DMS79 treated with DMSO at 0.1 percent for 48 hours (cell line): ENCODE measurements around the gene SIPA1L3.
A peak's percentile ranks its signal among the peaks of the same experiment; 100 is the strongest.
"Not testable (repeated sequence)": the region's sequence is repeated elsewhere in the genome, so short reads cannot be mapped to it uniquely, and the experiment has no call there.

Experiments
- DNase-seq: peaks from one replicate; lab custom pipeline; 2025; lab: John Stamatoyannopoulos, UW

Gene SIPA1L3, protein sequence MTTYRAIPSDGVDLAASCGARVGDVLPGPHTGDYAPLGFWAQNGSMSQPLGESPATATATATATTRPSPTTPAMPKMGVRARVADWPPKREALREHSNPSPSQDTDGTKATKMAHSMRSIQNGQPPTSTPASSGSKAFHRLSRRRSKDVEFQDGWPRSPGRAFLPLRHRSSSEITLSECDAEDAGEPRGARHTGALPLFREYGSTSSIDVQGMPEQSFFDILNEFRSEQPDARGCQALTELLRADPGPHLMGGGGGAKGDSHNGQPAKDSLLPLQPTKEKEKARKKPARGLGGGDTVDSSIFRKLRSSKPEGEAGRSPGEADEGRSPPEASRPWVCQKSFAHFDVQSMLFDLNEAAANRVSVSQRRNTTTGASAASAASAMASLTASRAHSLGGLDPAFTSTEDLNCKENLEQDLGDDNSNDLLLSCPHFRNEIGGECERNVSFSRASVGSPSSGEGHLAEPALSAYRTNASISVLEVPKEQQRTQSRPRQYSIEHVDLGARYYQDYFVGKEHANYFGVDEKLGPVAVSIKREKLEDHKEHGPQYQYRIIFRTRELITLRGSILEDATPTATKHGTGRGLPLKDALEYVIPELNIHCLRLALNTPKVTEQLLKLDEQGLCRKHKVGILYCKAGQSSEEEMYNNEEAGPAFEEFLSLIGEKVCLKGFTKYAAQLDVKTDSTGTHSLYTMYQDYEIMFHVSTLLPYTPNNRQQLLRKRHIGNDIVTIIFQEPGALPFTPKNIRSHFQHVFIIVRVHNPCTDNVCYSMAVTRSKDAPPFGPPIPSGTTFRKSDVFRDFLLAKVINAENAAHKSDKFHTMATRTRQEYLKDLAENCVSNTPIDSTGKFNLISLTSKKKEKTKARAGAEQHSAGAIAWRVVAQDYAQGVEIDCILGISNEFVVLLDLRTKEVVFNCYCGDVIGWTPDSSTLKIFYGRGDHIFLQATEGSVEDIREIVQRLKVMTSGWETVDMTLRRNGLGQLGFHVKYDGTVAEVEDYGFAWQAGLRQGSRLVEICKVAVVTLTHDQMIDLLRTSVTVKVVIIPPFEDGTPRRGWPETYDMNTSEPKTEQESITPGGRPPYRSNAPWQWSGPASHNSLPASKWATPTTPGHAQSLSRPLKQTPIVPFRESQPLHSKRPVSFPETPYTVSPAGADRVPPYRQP (N-terminal part only)

DNA sequence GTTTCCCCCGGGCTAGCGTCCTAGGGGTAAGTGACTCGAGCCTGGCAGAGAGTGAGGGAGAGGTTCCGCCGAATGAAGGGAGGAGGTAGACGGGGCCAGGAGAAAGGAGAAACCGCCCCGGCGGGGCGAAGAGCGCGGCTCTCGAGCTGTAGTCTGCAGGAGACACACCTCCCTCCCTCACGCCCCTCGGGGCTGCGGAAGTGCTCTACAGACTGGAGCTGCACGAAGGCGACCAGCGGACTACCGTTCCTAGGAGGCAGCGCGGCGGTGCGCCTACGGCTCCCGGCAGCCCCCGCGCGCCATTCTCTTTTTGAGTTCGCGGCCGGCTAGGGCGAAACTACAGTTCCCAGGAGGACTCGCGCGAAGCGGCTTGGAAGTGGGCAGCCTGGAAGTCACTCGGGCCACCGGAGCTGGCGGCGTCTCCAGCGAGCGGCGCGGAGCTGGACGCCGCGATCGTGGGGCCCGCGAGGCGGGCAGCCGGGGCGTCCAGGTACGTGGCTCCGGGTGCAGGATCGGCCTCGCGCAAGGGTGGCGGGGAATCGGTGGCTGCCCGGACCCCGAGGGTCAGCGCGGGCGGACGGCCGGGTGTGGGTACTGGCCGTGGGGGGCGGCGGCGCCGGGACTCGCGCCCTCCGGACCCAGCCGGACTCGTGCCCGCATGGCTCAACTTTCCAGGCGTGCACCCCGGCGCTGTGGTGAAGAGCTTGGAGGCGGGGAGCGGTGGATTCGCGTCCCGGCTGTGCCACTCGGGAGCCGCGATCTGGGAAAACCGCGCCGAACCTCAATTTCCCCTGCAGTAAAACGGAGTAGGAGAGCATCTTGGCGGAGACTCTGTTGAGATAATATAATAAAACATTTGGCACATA lies at the start of gene SIPA1L3:
SIPA1L3 (plus strand) TSS at position 340 of the 866 bp plus-strand sequence. CDS start 174,358 bp downstream, outside the sequence.
- peak; percentile 94 for DNase-seq

GRCh38 chr19:37864501-37864900 lies 42.5 kb upstream of the SIPA1L3 start:
- no peak for DNase-seq

- DNase-seq, result not testable (repeated sequence)
Observed at GRCh38 chr19:37865930-37866329, 41.1 kb upstream of the SIPA1L3 start.

- DNase-seq, result no peak
Observed at GRCh38 chr19:37867831-37868230, 39.2 kb upstream of the SIPA1L3 start.

DNA sequence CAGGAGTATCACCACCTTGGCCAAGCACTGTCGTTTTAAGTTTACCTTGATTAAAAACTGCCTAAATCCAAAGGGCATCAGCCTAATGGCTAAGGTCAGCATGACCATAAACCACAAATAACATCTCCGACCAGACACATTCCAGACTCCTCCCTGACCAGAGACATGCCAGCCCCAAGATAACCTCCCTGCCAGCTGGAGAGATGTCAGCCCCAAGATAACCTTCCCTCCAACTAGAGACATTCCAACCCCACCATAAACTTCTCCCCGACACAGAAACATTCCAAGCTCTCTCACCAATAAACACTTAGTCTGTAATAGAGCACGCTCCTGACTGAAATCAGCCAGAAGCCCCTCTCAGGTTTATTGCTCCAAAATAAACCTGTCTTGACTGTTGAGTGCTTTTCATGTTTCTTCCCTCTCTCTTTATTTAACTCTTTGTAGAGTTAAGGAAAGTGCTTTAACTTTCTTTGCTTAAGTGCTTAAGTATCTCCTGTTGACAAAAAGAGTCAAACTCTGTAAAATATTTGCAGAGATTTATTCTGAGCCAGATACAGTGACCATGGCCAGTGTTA lies 37.2 kb upstream of the SIPA1L3 start:
- DNase-seq, result no peak

DNA sequence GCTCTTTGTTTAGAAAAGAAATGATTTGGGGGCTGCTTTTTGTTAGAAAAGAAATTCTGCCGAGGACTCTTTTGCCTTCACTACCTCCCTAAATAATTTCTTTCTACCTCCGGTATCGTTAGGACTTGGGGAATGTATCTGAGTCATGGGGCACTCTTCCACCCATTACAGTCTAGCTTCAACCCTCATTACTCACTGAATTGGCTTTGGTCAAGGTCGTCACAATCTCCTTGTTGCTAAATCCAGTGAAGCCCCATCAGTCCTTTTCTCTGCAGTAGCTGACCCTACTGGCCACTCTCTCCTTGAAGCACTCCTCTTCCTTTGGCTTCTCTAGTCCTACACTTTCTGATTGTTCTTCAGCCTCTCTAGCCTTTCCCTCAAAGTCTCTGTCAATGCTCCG lies 34.6 kb upstream of the SIPA1L3 start:
- DNase-seq, result no peak

- DNase-seq, result no peak
Observed at GRCh38 chr19:37874784-37875183, 32.2 kb upstream of the SIPA1L3 start.

GRCh38 chr19:37876032-37876431 lies 31.0 kb upstream of the SIPA1L3 start:
- no peak for DNase-seq

DNA sequence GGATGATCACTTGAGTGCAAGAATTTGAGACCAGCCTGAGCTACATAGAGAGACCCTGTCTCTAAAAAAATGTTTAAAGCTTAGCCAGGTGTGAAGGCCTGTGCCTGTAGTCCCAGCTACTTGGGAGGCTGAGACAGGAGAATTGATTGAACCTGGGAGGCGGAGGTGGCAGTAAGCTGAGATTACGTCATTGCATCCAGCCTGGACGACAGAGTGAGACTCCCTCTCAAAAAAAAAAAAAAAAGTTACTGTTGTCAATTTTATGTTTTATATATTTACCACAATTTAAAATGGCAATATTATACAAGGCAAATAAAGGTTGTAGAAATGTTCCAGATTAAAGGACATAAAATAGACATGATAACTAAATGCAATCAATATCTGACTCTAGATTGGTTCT lies 29.9 kb upstream of the SIPA1L3 start:
- no peak for DNase-seq

DNA sequence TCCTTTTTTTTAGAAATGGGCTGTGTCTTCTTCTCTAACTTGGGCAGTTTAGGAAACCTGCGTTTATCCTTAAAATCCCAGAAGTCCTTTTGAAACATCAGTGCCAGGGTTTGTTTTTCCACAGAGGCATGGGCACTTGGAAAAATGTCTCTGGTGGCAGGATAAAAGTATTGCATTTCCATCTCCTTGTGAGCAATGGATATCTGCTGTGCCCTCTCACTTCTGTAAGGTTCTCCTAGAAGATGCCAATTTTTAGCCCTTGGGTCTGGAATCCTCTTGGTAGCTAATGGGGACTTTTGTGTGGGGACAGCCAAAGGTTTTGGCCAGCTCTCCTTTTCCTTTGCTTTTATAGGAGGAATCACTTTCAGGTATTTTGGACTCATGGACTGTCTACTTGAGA lies 21.6 kb upstream of the SIPA1L3 start:
- DNase-seq, result no peak

GRCh38 chr19:37886571-37886970 lies 20.4 kb upstream of the SIPA1L3 start:
- no peak for DNase-seq

GRCh38 chr19:37893845-37894575 lies 13.0 kb upstream of the SIPA1L3 start:
- no peak for DNase-seq

GRCh38 chr19:37896180-37896579 lies 10.8 kb upstream of the SIPA1L3 start:
- DNase-seq, result no peak

DNA sequence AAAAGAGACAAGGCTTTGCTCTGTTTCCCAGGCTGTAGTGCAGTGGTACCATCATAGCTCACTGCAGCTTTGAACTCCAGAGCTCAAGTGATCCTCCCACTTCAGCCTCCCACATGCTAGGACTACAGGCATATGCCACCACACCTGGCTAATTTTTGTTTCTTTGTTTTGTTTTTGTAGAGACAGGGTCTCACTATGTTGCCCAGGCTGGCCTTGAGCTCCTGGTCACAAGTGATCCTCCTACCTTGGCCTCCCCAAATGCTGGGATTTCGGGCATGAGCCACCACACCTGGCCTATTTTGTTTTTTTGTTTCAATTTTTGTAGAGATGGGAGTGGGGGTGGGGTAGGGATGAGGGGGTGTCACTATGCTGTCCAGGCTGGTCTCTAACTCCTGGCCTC lies 7.6 kb upstream of the SIPA1L3 start:
- DNase-seq, result no peak

- no peak for DNase-seq
Observed at GRCh38 chr19:37899966-37900365, 7.0 kb upstream of the SIPA1L3 start.

DNA sequence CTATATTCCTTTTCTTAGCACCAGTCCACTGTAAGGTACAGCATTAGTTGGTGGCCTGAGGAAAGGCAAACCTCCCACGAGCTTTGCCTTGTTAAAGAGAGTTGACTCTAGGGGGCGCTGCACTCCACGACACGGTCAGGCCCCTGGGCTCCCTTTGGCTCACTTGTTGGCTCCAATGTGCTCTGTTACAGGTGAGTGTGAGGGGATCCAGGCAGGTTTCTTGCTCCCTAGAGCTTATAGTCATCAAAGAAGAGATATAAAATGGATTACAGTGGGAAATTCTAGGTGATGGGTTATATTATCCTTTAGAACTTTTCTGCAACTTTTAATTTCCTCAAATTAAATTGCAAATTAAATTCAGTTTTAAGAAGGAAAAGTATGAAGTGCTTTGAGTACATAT lies 4.3 kb upstream of the SIPA1L3 start:
- peak; percentile 81 for DNase-seq

- DNase-seq, result no peak
Observed at GRCh38 chr19:37903096-37903495, 3.9 kb upstream of the SIPA1L3 start.

DNA sequence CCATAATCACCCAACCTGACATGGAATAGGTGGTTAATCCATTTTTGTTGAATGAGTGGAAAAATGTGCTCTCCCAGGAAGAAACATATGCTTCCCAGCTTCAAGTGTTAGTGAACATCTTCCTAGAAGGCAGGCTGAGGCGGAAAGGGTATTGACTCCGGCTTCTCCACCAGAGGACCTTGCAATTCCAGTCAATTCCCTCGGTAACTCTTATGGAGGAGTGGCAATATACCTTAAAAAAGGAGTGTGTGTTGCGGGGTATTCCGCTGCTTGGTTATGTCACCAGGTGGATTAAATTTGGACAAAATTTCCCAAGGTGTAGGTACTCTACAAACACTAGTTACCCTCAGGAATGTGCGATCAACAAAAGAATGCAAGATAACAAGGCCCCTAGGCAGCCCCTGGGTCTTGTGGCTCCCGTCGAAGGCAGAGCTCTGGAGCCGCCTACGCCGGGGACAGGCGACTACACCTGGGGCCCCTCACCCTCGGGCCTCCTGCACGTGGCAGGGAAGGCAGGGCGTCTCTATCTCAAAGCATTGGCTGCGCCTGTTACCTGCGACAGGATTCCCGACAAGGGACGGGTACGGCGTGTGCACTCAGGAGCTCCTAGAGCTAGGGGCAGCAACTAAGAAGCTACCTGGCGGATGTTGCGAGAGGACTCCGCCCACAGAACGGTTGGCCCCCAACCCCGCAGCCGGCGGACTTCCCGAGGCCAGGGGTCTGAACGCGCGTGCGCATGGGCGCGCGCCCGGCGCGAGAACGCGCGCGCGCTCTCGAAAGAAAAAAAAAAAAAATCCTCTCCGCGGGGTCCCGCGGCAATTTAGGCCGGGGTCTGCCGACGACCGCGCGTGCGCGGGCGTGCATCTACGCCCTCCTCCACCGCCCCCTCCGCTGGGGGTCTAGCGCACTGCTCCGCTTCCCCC lies 801 bp upstream of the SIPA1L3 start, which contains the start of gene WDR87:
WDR87 (minus strand) TSS at position 649 of the 923 bp plus-strand sequence. CDS start 8,355 bp downstream, outside the sequence.
- DNase-seq, result peak; percentile 89
